HEK293T (cell line): Measurements from ENCODE around the gene ST6GALNAC1.

ENCODE experiments used
- ARNT ChIP-seq: fragments of 450-650 bp; IDR thresholded peaks from 2 replicates; pipeline ENCODE4 v1.6.1; 2017; ENCODE audit warnings: mild to moderate bottlenecking
- CTBP1 ChIP-seq: fragments of 450-650 bp; IDR thresholded peaks from 2 replicates; pipeline ENCODE4 v1.6.1; 2016; ENCODE audit warnings: borderline replicate concordance
- ELF4 ChIP-seq: fragments of 450-650 bp; IDR thresholded peaks from 2 replicates; pipeline ENCODE4 v1.6.1; 2017; ENCODE audit warnings: antibody characterized with exemption
- FOXA1 ChIP-seq: fragments of 450-650 bp; IDR thresholded peaks from 2 replicates; pipeline ENCODE4 v1.6.1; 2016; ENCODE audit warnings: mild to moderate bottlenecking
- FOXM1 ChIP-seq: fragments of 450-650 bp; IDR thresholded peaks from 2 replicates; pipeline ENCODE4 v1.6.1; 2017; ENCODE audit warnings: mild to moderate bottlenecking, borderline replicate concordance
- LEF1 ChIP-seq: fragments of 450-650 bp; IDR thresholded peaks from 2 replicates; pipeline ENCODE4 v1.6.1; 2017; ENCODE audit warnings: mild to moderate bottlenecking, borderline replicate concordance
- NFRKB ChIP-seq: fragments of 450-650 bp; IDR thresholded peaks from 2 replicates; pipeline ENCODE4 v1.6.1; 2016; ENCODE audit warnings: mild to moderate bottlenecking, moderate library complexity
- SP1 ChIP-seq: fragments of 450-650 bp; IDR thresholded peaks from 2 replicates; pipeline ENCODE4 v1.6.1; 2017
- TARDBP ChIP-seq: fragments of 450-650 bp; IDR thresholded peaks from 2 replicates; pipeline ENCODE4 v1.6.1; 2016
- ZNF384 ChIP-seq: fragments of 450-650 bp; IDR thresholded peaks from 2 replicates; pipeline ENCODE4 v1.6.1; 2016

DNA sequence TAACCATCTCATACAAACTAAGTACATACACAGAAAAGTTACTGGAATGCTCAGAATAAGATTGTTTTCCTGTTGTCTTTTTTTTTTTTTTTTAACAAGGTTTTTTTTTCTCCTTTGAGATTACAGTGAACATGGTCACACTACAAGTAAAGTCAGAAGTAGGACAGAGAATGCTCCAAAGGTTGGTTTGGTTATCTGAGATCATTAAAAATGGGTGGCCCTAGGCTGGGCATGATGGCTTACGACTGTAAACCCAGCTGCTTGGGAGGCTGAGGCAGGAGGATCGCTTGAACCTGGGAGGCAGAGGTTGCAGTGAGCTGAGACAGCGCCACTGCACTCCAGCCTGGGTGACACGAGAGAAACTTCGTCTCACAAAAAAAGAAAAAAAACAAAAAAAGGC lies 6.9 kb upstream of the ST6GALNAC1 start:
- TF ChIP-seq ZNF384 (no peak), LEF1 (no peak), ARNT (no peak), FOXM1 (no peak), ELF4 (no peak), NFRKB (no peak), SP1 (no peak), TARDBP (no peak), FOXA1 (no peak), CTBP1 (no peak)
